NCI-H2029 treated with DMSO at 0.1 percent for 48 hours (cell line): ENCODE measurements around the gene TMEM117.

Experiments used
- DNase-seq: peaks from one replicate; lab custom pipeline; 2025; lab: John Stamatoyannopoulos, UW

The TMEM117 gene

DNA sequence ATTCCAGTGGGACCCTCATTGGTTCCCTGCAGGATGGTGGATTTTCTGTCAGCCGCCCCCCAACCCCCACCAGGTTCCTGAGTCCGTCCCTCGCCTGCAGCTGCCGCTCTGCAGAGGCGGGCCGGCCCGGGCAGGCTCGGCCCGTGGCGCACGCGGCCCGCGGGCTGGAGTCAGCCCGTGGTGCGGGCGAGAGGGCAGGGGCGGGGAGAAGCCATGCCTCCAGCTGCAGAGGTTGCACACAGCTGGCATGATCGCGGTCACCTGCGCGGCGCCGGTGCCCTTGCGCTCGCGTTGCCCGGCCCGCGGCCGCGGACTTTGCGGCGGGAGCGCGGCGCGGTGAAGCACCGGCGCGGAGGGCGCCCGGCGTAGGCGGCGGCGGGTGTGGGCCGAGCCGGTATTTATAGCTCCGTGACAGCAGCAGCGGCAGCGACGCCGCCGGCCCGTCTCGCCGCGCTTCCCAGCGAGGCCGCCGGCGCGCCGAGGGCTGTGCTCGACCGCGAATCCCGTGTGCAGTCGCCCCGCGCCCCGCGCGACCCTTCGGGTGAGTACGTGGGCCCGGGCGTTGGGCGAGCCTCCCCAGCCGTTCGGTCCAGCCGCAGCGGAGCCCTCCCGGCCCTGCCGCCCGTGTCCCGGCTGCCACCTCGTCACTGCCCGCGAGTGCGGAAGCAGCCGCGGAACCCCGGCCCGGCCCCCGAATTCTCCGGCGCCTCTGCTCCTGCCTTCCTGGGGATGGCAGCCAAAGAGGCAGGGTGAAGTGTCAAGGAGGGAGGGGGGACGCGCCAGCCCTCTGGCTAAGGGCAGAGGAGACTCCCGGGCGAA, at the start of gene TMEM117:
TMEM117 (plus strand) TSS at position 426 of the 819 bp plus-strand sequence.
- no peak for DNase-seq

DNA sequence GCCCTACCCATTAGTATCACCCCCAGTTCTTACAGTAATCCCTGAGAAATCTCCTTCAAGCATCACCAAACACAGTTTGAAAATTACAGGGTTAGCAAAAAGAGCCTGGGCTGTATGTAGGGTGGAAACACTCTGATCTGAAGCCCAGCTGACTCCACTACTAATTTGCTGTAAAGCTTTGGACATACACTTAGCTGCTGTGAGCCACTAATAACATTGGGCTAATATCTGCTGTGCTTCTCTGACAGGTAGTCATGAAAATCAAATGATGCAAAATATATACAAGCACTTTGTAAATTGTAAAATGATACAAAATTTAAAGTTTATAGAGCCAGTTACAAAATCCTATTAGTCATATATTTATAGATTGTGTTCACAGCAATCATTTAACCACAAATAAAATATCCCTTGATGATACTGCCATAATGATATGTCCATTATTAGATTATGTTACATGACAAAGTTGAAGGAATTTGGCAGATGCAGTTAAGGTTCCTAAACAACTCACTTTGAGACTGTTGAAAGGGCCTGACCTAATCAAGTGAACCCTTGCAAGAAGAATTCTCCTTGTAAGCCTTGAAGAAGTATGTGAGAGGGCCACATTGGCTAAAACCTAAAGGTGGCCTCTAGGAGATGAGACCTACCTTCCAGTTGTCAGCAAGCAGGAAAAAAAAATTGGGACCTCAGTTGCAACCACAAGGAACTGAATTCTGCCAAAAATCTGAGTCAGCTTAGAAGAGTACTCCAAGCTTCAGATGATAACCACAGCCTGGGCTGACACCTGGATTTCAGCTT, 48.8 kb upstream of the TMEM117 start:
- no peak for DNase-seq

DNA sequence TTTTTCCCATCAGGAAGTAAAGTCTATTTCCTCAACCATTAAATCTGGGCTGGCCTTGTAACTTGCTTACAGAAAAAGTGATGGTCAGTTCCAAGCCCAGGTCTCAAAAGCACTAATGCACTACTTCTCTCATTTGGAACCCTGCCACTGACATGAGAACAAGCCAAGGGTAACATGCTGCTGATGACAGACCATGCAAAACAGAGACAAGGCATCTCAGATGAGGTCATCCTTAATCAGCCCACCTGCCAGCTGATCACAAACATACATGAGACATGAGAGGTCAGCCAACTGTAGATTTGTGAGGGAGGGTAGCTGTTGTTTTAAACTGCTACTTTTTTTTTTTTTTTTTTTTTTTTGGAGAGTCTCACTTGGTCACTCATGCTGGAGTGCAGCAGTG, 45.9 kb upstream of the TMEM117 start:
- DNase-seq = no peak

- DNase-seq = no peak
These were observed 40.1 kb upstream of the TMEM117 start for GRCh38 chr12:43795716-43796280.

GRCh38 chr12:43797561-43798217, 38.2 kb upstream of the TMEM117 start:
- no peak for DNase-seq

DNA sequence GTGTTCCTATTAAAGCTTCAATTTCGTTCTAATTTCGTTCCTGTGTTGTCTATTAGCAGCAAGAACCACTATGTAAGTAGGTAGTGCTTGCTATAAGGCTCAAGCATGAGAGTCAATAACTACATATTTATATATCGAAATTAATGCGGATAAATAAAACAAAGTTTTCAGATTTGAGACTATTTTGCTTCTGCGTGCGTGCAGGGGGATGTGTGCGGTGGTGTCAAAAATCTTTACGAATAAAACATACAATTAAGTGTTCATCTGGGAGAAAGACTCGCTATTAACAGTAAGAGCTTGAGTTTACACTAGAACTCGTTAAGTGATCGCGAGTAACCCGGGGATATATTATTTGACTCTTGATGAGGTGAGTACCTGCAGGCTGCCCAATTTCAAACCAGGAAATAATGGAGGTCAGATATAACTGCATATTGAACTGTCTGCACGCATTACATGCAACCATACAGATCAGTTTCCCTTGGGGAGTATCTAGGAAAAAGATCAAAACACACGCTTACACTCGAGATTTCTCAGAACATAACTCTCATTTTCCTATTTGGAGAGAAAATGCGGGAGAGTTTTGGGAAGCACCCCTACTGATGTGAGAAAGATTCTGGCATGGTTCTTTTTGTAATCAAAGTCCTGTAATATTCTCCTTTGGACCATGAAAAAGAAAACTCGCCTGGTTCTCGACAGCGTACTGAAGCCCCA, 30.6 kb upstream of the TMEM117 start:
- DNase-seq = no peak

DNA sequence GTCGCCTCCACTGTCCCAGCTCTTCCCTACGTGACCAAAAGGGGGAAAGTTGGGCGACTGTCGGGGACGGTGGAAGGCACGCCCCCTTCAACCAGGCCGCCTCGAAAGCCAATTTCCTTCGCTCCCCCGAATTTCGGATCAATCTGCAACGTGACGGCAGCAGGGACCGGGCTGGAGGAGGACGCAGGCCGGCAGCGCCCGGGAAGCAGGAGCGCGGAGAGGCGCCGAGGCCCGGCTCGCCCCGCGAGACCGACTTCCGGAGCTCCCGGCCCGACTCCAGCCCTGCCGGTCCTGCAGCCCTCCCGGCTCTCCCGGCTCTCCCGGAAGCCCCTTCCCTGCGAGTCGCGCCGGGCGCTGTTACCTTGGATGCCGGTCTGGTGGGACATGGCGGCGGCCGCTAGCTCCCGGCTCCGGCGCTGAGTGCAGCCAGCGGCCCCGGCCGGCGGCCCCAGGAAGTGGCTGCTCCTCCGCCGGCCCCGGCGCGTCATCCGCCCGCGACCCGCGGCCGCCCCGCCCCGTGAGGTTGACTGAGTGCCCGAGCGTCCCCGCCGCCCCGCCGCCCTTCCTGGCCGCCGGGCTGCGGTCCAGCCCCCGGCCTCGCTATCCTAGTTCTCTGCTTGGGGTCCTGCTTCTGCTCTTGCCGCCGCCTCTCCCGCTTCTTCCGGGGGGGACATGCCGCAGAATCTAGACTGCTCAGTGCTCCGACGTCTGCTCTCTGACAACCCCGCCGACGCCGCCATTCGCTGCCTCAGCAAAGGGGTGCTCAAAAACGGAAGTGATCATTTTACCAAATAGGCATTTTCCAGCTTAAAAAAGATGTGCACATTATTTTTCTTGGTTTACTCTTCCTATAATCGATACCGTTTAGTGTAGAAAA, 29.8 kb upstream of the TMEM117 start, which contains the start of gene TWF1:
TWF1 (minus strand) TSS at position 458 of the 877 bp plus-strand sequence; CDS start at position 386, 72 bp downstream.
- peak; percentile 23 for DNase-seq

DNA sequence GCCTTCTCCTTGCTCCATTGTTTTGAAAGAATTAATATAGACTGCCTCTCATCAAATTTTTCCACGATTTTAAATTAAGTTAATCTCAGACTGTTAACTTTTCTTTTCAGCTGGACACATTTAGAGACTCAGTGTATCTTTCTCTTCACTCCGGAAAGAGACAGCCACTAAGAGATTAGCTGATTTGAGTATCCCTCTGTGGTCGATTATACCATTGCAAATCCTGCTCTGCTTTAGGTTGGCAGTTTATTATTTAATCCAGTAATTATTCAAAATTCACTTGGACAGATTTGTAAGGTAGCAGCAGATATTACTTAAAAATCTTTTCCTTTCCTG, 29.2 kb upstream of the TMEM117 start:
- no peak for DNase-seq

- no peak for DNase-seq
These were observed 28.5 kb upstream of the TMEM117 start for GRCh38 chr12:43807386-43807785.

GRCh38 chr12:43812057-43812456, 23.8 kb upstream of the TMEM117 start:
- no peak for DNase-seq

DNA sequence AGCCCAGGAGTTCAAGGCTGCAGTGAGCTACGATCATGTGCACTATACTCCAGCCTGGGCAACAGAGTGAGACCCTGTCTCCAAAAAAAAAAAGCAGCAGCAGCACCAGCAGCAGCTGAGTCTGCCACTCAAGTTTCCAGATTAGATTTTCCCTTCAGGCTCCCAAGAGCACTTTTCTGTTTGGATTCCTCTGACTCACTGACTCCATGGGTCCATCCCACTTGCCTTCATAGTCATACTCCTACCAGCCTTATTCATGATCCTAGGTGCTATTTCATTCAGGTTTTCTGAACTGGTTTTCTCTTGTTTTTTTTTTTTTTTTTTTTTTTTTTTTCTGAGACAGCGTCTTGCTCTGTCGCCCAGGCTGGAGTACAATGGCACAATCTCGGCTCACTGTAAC, 23.0 kb upstream of the TMEM117 start:
- no peak for DNase-seq

- DNase-seq = no peak
These were observed 20.5 kb upstream of the TMEM117 start for GRCh38 chr12:43815416-43815815.

- DNase-seq = no peak
These were observed 19.7 kb upstream of the TMEM117 start for GRCh38 chr12:43816168-43816567.

- DNase-seq = no peak
These were observed 11.6 kb upstream of the TMEM117 start for GRCh38 chr12:43824207-43824775.

GRCh38 chr12:43826681-43827080, 9.2 kb upstream of the TMEM117 start:
- DNase-seq = no peak

- no peak for DNase-seq
These were observed 8.8 kb upstream of the TMEM117 start for GRCh38 chr12:43827093-43827492.

DNA sequence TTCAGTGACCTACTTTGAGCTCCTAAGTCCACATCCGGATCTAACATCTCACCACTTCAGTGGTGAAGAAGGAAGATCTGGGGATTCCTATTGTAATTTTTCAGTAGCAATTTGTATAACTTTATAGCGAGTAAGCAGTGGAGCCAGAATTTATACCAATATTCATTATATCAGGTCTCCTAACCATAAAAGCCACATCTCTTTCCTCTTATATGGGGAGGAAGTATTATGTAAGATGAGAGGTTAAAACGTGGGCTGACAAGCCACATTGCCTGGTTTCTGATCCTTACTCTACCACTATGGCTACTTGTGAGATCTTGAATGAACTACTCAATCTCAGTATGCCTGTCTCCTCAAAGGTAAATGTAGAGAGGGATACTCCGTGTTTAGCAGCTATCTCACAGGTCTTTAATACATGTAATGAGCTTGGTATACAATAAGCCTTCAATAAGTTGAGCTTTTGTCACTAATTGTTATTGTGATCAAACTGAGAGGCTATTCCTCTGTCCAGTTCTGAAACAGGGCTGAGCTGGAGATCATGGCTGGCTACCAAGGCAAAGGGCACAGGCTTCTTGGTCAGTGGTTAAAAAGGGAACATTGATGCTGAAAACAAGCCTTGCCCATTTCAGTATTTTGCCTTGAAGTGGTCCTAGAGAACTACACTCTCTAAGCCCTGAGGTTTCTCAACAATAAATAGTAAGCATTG, 3.3 kb upstream of the TMEM117 start:
- DNase-seq = no peak

GRCh38 chr12:43835264-43835655, 621 bp upstream of the TMEM117 start:
- DNase-seq = no peak

DNA sequence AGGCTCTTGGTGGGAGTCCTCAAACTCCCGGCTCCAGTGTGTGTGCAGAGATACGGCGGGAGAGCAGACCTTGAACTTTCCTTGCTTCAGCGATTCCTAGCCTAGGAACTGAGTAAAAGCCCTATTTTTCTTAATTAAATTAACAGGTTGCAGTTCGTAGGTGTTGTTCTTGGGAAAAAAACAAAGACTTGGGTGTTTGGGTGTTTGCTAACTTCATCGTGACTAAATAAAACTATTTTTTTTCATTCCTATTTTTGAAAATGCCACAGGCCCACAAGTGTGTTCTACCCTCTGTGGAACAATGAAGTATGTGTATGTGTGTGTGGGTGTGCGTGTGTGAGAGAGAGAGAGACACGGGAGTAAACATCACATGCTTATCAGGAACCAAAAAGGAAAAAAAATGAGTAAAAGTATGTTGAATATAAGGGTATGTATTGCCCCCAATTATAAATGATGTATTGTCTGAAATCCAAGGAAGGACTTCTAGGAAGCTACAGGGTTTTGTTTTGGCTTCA, 651 bp downstream of the TMEM117 start:
- peak; percentile 3 for DNase-seq

DNA sequence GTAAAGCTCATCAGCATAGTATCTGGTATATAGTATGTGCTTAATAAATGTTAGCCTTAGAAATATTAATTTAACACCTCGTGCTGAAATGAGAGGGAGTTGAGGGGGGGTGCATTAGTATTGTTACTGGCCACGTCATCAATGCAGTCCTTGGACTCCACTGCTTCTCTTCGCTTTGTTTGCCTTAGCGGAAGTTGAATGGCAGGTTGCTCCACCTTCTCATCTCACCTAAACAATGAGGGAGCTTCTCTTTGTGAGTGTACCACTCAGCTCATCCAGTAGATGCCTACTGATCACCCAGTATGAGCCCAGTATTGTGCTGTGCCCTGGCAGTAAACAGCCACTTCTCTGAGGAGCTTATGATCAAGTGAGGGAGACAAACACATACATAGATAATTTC, 4.5 kb downstream of the TMEM117 start:
- no peak for DNase-seq
